PC-3 (cell line): ENCODE measurements around the gene GRK7. TPM values are rescaled to one million over a fixed set of nuclear protein-coding genes. Genes with fewer than 3 reads are reported as not detected.

Experiments used
- ATAC-seq: fragments of 200-7000 bp; cut with Tn5 transposase; 2 replicates; pipeline ENCODE4 v1.9.1; 2020; ENCODE audit warnings: mild to moderate bottlenecking, moderate library complexity
- BruUV-seq: library from RNA; stranded (reverse); fragments of 400-500 nt; replicated peaks from 2 replicates; lab custom pipeline; 2021; lab: Mats Ljungman, UMichigan
- CTCF ChIA-PET: fragments of 300-600 bp; sonication (Branson Sonifier 250); formaldehyde crosslinking; loops from one replicate; lab custom pipeline; 2022; ENCODE audit warnings: antibody characterized with exemption; lab: Charles Lee
- POLR2A ChIA-PET: fragments of 300-600 bp; sonication (Branson Sonifier 250); formaldehyde crosslinking; loops from one replicate; lab custom pipeline; 2022; ENCODE audit warnings: antibody characterized with exemption; ENCODE audit not compliant: unreplicated experiment; lab: Charles Lee
- DNase-seq: peaks from one replicate; pipeline ENCODE4 v3.0.0-alpha.2; 2015
- H2AFZ ChIP-seq: fragments of 300-600 bp; sonication (generic); 2 replicates; pipeline ENCODE4 v1.6.0; 2016; ENCODE audit warnings: antibody characterized with exemption, low read length
- H3F3A ChIP-seq: fragments of 300-600 bp; sonication (generic); one replicate; pipeline ENCODE4 v1.6.0; 2017; ENCODE audit warnings: antibody characterized with exemption, low read length, control low read depth, mild to moderate bottlenecking; ENCODE audit not compliant: unreplicated experiment
- H3K27ac ChIP-seq: fragments of 300-600 bp; sonication (generic); 2 replicates; pipeline ENCODE4 v1.5.1; 2016; ENCODE audit warnings: mild to moderate bottlenecking, low read length
- H3K27me3 ChIP-seq: fragments of 300-600 bp; sonication (generic); 2 replicates; pipeline ENCODE4 v1.6.1; 2016; ENCODE audit warnings: low read length, mixed read lengths
- H3K36me3 ChIP-seq: fragments of 300-600 bp; sonication (generic); 2 replicates; pipeline ENCODE4 v1.6.1; 2016; ENCODE audit warnings: low read depth, mixed run types, low read length, mixed read lengths
- H3K4me1 ChIP-seq: fragments of 300-600 bp; sonication (generic); 2 replicates; pipeline ENCODE4 v1.5.1; 2016; ENCODE audit warnings: low read length; ENCODE audit not compliant: insufficient read depth
- H3K4me2 ChIP-seq: fragments of 300-600 bp; sonication (generic); 2 replicates; pipeline ENCODE4 v1.6.0; 2016; ENCODE audit warnings: low read length
- H3K4me3 ChIP-seq: fragments of 300-600 bp; sonication (generic); 2 replicates; pipeline ENCODE4 v1.5.1; 2016; ENCODE audit warnings: mild to moderate bottlenecking, low read length, mixed read lengths
- H3K79me2 ChIP-seq: fragments of 300-600 bp; sonication (generic); 2 replicates; pipeline ENCODE4 v1.6.1; 2017; ENCODE audit warnings: low read length, mixed read lengths
- H3K9ac ChIP-seq: fragments of 300-600 bp; sonication (generic); 2 replicates; pipeline ENCODE4 v1.6.0; 2016; ENCODE audit warnings: mild to moderate bottlenecking, low read length
- H3K9me2 ChIP-seq: fragments of 300-600 bp; sonication (generic); replicated peaks from 2 replicates; pipeline ENCODE4 v1.6.1; 2016; ENCODE audit warnings: mixed run types, low read length, mixed read lengths
- H3K9me3 ChIP-seq: fragments of 300-600 bp; sonication (generic); 2 replicates; pipeline ENCODE4 v1.6.1; 2016; ENCODE audit warnings: low read length, mixed read lengths
- H4K20me1 ChIP-seq: fragments of 300-600 bp; sonication (generic); 2 replicates; pipeline ENCODE4 v1.6.1; 2016; ENCODE audit warnings: low read length, mixed read lengths
- EZH2 ChIP-seq: fragments of 300-600 bp; sonication (generic); IDR thresholded peaks from one replicate; pipeline ENCODE4 v1.6.1; 2017; ENCODE audit warnings: antibody characterized with exemption, mild to moderate bottlenecking, low read length; ENCODE audit not compliant: unreplicated experiment
- EZH2phosphoT487 ChIP-seq: fragments of 300-600 bp; sonication (generic); IDR thresholded peaks from 2 replicates; pipeline ENCODE4 v1.6.1; 2018; ENCODE audit warnings: mild to moderate bottlenecking, antibody characterized with exemption, low read length, borderline replicate concordance
- intact Hi-C: fragments of 100-400 bp; cut with micrococcal nuclease; formaldehyde crosslinking; loops from 2 replicates; pipeline ENCODE4 v1.9.0; 2023
- total RNA-seq: library from RNA; depleted of rRNA; stranded (reverse); fragments of >200 nt; gene quantifications from 2 replicates; pipeline ENCODE4 v1.2.3, GENCODE V29; 2014
- TF ChIP-seq, protein P1 (sequence below): fragments of 300-600 bp; sonication (generic); conservative IDR thresholded peaks from 2 replicates; pipeline ENCODE4 v1.5.1; 2017; ENCODE audit warnings: antibody characterized with exemption, low read depth, mild to moderate bottlenecking, low read length

The GRK7 gene
- total RNA-seq, 1 experiment from 2014 or later: not detected

GRCh38 chr3:141793476-141794260 is 30.5 kb downstream of the GRK7 start:
- Histone ChIP-seq H4K20me1 (no peaks in the 10 kb centered on the region), H3F3A (no peaks in the 10 kb centered on the region), H2AFZ (no peak overlapping the region), H3K27me3 (no peaks in the 10 kb centered on the region), H3K4me3 (no peak overlapping the region), H3K27ac (no peak overlapping the region), H3K9me3 (no peaks in the 10 kb centered on the region), H3K79me2 (no peaks in the 10 kb centered on the region), H3K9ac (no peak overlapping the region), H3K36me3 (no peaks in the 10 kb centered on the region), H3K4me2 (no peak overlapping the region), H3K4me1 (no peaks in the 10 kb centered on the region), H3K9me2 (no peaks in the 10 kb centered on the region)
- intact Hi-C loops: no loop called here
- no peak for DNase-seq
- ATAC-seq: no peak
- no TSS peak for BruUV-seq
- TF ChIP-seq, protein P1, sequence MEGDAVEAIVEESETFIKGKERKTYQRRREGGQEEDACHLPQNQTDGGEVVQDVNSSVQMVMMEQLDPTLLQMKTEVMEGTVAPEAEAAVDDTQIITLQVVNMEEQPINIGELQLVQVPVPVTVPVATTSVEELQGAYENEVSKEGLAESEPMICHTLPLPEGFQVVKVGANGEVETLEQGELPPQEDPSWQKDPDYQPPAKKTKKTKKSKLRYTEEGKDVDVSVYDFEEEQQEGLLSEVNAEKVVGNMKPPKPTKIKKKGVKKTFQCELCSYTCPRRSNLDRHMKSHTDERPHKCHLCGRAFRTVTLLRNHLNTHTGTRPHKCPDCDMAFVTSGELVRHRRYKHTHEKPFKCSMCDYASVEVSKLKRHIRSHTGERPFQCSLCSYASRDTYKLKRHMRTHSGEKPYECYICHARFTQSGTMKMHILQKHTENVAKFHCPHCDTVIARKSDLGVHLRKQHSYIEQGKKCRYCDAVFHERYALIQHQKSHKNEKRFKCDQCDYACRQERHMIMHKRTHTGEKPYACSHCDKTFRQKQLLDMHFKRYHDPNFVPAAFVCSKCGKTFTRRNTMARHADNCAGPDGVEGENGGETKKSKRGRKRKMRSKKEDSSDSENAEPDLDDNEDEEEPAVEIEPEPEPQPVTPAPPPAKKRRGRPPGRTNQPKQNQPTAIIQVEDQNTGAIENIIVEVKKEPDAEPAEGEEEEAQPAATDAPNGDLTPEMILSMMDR: no peak
- no peak for TF ChIP-seq EZH2phosphoT487
- no peak for TF ChIP-seq EZH2
- ChIA-PET CTCF (no interaction called here), POLR2A (no interaction called here)

- no peaks in the 10 kb centered on the region for H3K4me1 ChIP-seq
- no TSS peak for BruUV-seq
- no peaks in the 10 kb centered on the region for H3K27me3 ChIP-seq
- CTCF ChIA-PET: no interaction called here
- H2AFZ ChIP-seq: no peak overlapping the region
- intact Hi-C loops: no loop called here
- DNase-seq (no peak), ATAC-seq (no peak)
- H3F3A ChIP-seq: no peaks in the 10 kb centered on the region
- no peaks in the 10 kb centered on the region for H3K36me3 ChIP-seq
- H3K79me2 ChIP-seq: no peaks in the 10 kb centered on the region
- no peaks in the 10 kb centered on the region for H3K9me3 ChIP-seq
- no peaks in the 10 kb centered on the region for H3K9me2 ChIP-seq
- no peak overlapping the region for H3K27ac ChIP-seq
- H4K20me1 ChIP-seq: no peaks in the 10 kb centered on the region
- H3K4me2 ChIP-seq: no peak overlapping the region
- H3K4me3 ChIP-seq: no peak overlapping the region
- no peak overlapping the region for H3K9ac ChIP-seq
- TF ChIP-seq EZH2 (no peak), EZH2phosphoT487 (no peak)
- TF ChIP-seq, protein P1: no peak
- POLR2A ChIA-PET: no interaction called here
Observed at GRCh38 chr3:141795276-141795675, 32.1 kb downstream of the GRK7 start.

GRCh38 chr3:141795741-141796080 is 32.5 kb downstream of the GRK7 start:
- Histone ChIP-seq H3K79me2 (no peaks in the 10 kb centered on the region), H3F3A (no peaks in the 10 kb centered on the region), H3K4me1 (no peaks in the 10 kb centered on the region), H3K36me3 (no peaks in the 10 kb centered on the region), H3K27ac (no peak overlapping the region), H4K20me1 (no peaks in the 10 kb centered on the region), H3K9me3 (no peaks in the 10 kb centered on the region), H3K4me2 (no peak overlapping the region), H2AFZ (no peak overlapping the region), H3K9me2 (no peaks in the 10 kb centered on the region), H3K27me3 (no peaks in the 10 kb centered on the region), H3K4me3 (no peak overlapping the region), H3K9ac (no peak overlapping the region)
- ATAC-seq (no peak), DNase-seq (no peak)
- ChIA-PET CTCF (no interaction called here), POLR2A (no interaction called here)
- no peak for TF ChIP-seq EZH2phosphoT487
- TF ChIP-seq, protein P1: no peak
- no peak for TF ChIP-seq EZH2
- intact Hi-C loops: no loop called here
- no TSS peak for BruUV-seq
